Keratinocyte (primary cell): ENCODE measurements around the gene UCP2.

ENCODE experiments used
- CTCF ChIP-seq, 3 experiments: IDR thresholded peaks in 1 of 3; conservative IDR thresholded peaks in 1 of 3; optimal IDR thresholded peaks in 1 of 3; 2 replicates in 2 of 3; 3 replicates in 1 of 3; pipeline versions ENCODE3 to v1.5.1; 2011; ENCODE audit warnings: low read length in 3 of 3, mild to moderate bottlenecking in 3 of 3, moderate library complexity in 2 of 3, control low read depth in 1 of 3, inconsistent platforms in 1 of 3; ENCODE audit not compliant: insufficient read depth in 2 of 3; ENCODE audit errors: extremely low read depth in 1 of 3
- EZH2 ChIP-seq: IDR thresholded peaks from one replicate; pipeline ENCODE4 v1.6.1; 2012; ENCODE audit warnings: inconsistent platforms, mild to moderate bottlenecking, low read length, moderate library complexity

GRCh38 chr11:73942010-73942409 lies 40.6 kb downstream of the UCP2 start:
- TF ChIP-seq CTCF (optimal IDR thresholded peaks at IDR 0.05 in 1 of 3, IDR thresholded peaks at IDR 0.05 in 1 of 3, conservative IDR thresholded peaks at IDR 0.05 in 1 of 3; ENCODE audit: extremely low read depth in 1 of 3, insufficient read depth in 2 of 3, low read length in 3 of 3) (no peak), EZH2 (no peak)
